B cell (primary cell): ENCODE data around the gene ANTXRL. TPM values are rescaled to one million over a fixed set of nuclear protein-coding genes. Genes with fewer than 3 reads are reported as not detected.

Experiments used
- ATAC-seq: fragments of 200-7000 bp; cut with Tn5 transposase; one replicate; pipeline ENCODE4 v1.10.0; 2021; ENCODE audit warnings: low read depth, mild to moderate bottlenecking, moderate number of reproducible peaks, moderate library complexity
- CTCF ChIA-PET: fragments of 350-600 bp; sonication (Branson Sonifier 250); formaldehyde crosslinking; loops from one replicate; lab custom pipeline; 2021; ENCODE audit warnings: antibody characterized with exemption, inconsistent platforms; lab: Charles Lee
- POLR2A ChIA-PET: fragments of 350-600 bp; sonication (Branson Sonifier 250); formaldehyde crosslinking; loops from one replicate; lab custom pipeline; 2021; ENCODE audit warnings: antibody characterized with exemption; lab: Charles Lee
- DNase-seq: peaks from one replicate; pipeline ENCODE4 v3.0.0; 2013
- H2AFZ ChIP-seq: 2 replicates; pipeline ENCODE4 v1.6.1; 2012; ENCODE audit warnings: mild to moderate bottlenecking, low read depth, low read length; ENCODE audit not compliant: insufficient read depth, poor library complexity, severe bottlenecking
- H3K27ac ChIP-seq, 2 donors: 1 replicate in 1 of 2; 2 replicates in 1 of 2; pipeline ENCODE4 v1.5.1; 2012 to 2013; ENCODE audit warnings: low read length in 2 of 2, mild to moderate bottlenecking in 2 of 2, moderate library complexity in 1 of 2
- H3K27me3 ChIP-seq, 4 experiments: fragments of 200-600 bp in 1 of 4; sonication (generic) in 1 of 4; replicated peaks in 1 of 4; 1 replicate in 2 of 4; 2 replicates in 2 of 4; pipeline versions ENCODE4 v1.6.1 to v1.7.0; 2013 to 2016; ENCODE audit warnings: low read length in 3 of 4, mild to moderate bottlenecking in 2 of 4, mixed read lengths in 1 of 4, moderate library complexity in 1 of 4; ENCODE audit not compliant: insufficient read depth in 4 of 4, control insufficient read depth in 3 of 4; ENCODE audit errors: control extremely low read depth in 1 of 4
- H3K36me3 ChIP-seq, 2 experiments: replicated peaks in 1 of 2; 1 replicate in 1 of 2; 2 replicates in 1 of 2; pipeline versions ENCODE4 v1.6.1 to v1.7.1; 2013; ENCODE audit warnings: low read length in 1 of 2; ENCODE audit not compliant: insufficient read depth in 2 of 2, control insufficient read depth in 1 of 2; ENCODE audit errors: control extremely low read depth in 1 of 2, extremely low read depth in 1 of 2
- H3K4me1 ChIP-seq, 2 donors: fragments of 200-600 bp in 1 of 2; sonication (generic) in 1 of 2; 1 replicate in 1 of 2; 2 replicates in 1 of 2; pipeline versions ENCODE4 v1.5.1 to v1.6.1; 2013 to 2017; ENCODE audit warnings: low read length in 2 of 2; ENCODE audit not compliant: control insufficient read depth in 2 of 2, insufficient read depth in 2 of 2
- H3K4me2 ChIP-seq: replicated peaks from 2 replicates; pipeline ENCODE3; 2012; ENCODE audit warnings: mild to moderate bottlenecking, low read depth, low read length; ENCODE audit not compliant: poor library complexity, severe bottlenecking
- H3K4me3 ChIP-seq, 5 experiments: fragments of 200-600 bp in 1 of 5; sonication (generic) in 1 of 5; 1 replicate in 3 of 5; 2 replicates in 2 of 5; pipeline versions ENCODE4 v1.5.1 to v1.7.0; 2011 to 2016; ENCODE audit warnings: low read length in 4 of 5, mild to moderate bottlenecking in 4 of 5, low read depth in 2 of 5, control low read depth in 1 of 5, moderate library complexity in 1 of 5; ENCODE audit not compliant: insufficient read depth in 1 of 5; ENCODE audit errors: control extremely low read depth in 1 of 5, extremely low read depth in 1 of 5
- H3K79me2 ChIP-seq: fragments of 200-600 bp; sonication (generic); one replicate; pipeline ENCODE4 v1.6.0; 2016; ENCODE audit warnings: low read length; ENCODE audit not compliant: control insufficient read depth, insufficient read depth
- H3K9ac ChIP-seq: fragments of 200-600 bp; sonication (generic); 2 replicates; pipeline ENCODE4 v1.6.1; 2017; ENCODE audit warnings: mild to moderate bottlenecking, low read length, moderate library complexity
- H3K9me3 ChIP-seq, 3 donors: one replicate each; pipeline versions ENCODE4 v1.6.1 to v1.7.1; 2013; ENCODE audit warnings: low read length in 2 of 3; ENCODE audit not compliant: control insufficient read depth in 2 of 3, insufficient read depth in 1 of 3; ENCODE audit errors: control extremely low read depth in 1 of 3
- H4K20me1 ChIP-seq: 2 replicates; pipeline ENCODE4 v1.6.0; 2012; ENCODE audit warnings: mild to moderate bottlenecking, low read length; ENCODE audit not compliant: insufficient read depth, control insufficient read depth, poor library complexity, severe bottlenecking
- H3K27ac Mint-ChIP-seq: one replicate; pipeline ENCODE4 v1.8.0; 2021; ENCODE audit warnings: mixed read lengths
- H3K27me3 Mint-ChIP-seq: one replicate; pipeline ENCODE4 v1.8.0; 2021; ENCODE audit warnings: mixed read lengths
- H3K4me1 Mint-ChIP-seq: one replicate; pipeline ENCODE4 v1.8.0; 2021; ENCODE audit warnings: mixed read lengths
- H3K4me3 Mint-ChIP-seq: one replicate; pipeline ENCODE4 v1.8.0; 2021; ENCODE audit warnings: mixed read lengths
- H3K9me3 Mint-ChIP-seq: one replicate; pipeline ENCODE4 v1.8.0; 2022; ENCODE audit warnings: mixed read lengths; ENCODE audit not compliant: insufficient read depth
- CTCF ChIP-seq: fragments of 200-600 bp; IDR thresholded peaks from one replicate; pipeline ENCODE4 v1.8.0; 2022; ENCODE audit warnings: antibody characterized with exemption, mild to moderate bottlenecking
- EZH2 ChIP-seq: IDR thresholded peaks from 2 replicates; pipeline ENCODE4 v1.6.1; 2012; ENCODE audit warnings: borderline replicate concordance, low read depth, mild to moderate bottlenecking, moderate library complexity, low read length; ENCODE audit not compliant: insufficient read depth, poor library complexity, severe bottlenecking
- WGBS: methylation state at CpG from one replicate; pipeline ENCODE4 v1.1.5; 2013; ENCODE audit warnings: missing lambda C conversion rate; ENCODE audit not compliant: insufficient coverage; 5-methylcytosine and 5-hydroxymethylcytosine counted together
- intact Hi-C: fragments of 100-400 bp; cut with micrococcal nuclease; formaldehyde crosslinking; loops from one replicate; pipeline ENCODE4 v1.10.0; 2022
- polyA plus RNA-seq: library from polyadenylated mRNA; depleted of rRNA; stranded (reverse); fragments of >200 nt; gene quantifications from 2 replicates; pipeline ENCODE4 v1.2.3, GENCODE V29; 2012
- total RNA-seq, 2 donors: library from RNA; stranded (reverse); fragments of 120-200 nt in 1 of 2; gene quantifications; 1 replicate in 1 of 2; 2 replicates in 1 of 2; pipeline versions ENCODE4 v1.2.3 to v1.2.4, GENCODE V29; 2013 to 2022

The ANTXRL gene
- total and polyA plus RNA-seq, 2 donors (not counting 1 experiment from before 2014, with no cell fraction given): not detected

- WGBS: 96% methylated on average over 3 of the region's 4 CpGs
- no peak overlapping the region for H3K27ac Mint-ChIP-seq
- no peak for ATAC-seq
These were observed 32.0 kb downstream of the ANTXRL start for GRCh38 chr10:46318799-46319198.

GRCh38 chr10:46319389-46319788, 32.6 kb downstream of the ANTXRL start:
- no peak overlapping the region for H2AFZ ChIP-seq
- DNase-seq: no peak
- no peak overlapping the region for H3K4me3 Mint-ChIP-seq
- POLR2A ChIA-PET: no interaction called here
- no peak overlapping the region for H3K9ac ChIP-seq
- no peaks in the 10 kb centered on the region for H3K79me2 ChIP-seq
- H3K27me3 Mint-ChIP-seq: peaks cover 11% of the 10 kb centered on the region
- no peaks in the 10 kb centered on the region for H3K9me3 ChIP-seq
- H3K4me1 Mint-ChIP-seq: no peaks in the 10 kb centered on the region
- H3K36me3 ChIP-seq: no peaks in the 10 kb centered on the region
- no peaks in the 10 kb centered on the region for H4K20me1 ChIP-seq
- CTCF ChIA-PET: no interaction called here
- TF ChIP-seq CTCF (no peak), EZH2 (no peak)
- no peaks in the 10 kb centered on the region for H3K4me1 ChIP-seq
- no peak for ATAC-seq
- H3K4me3 ChIP-seq: no peak overlapping the region
- no peaks in the 10 kb centered on the region for H3K27me3 ChIP-seq
- intact Hi-C loops: no loop called here
- no peak overlapping the region for H3K27ac Mint-ChIP-seq
- H3K4me2 ChIP-seq: no peak overlapping the region
- H3K27ac ChIP-seq: no peak overlapping the region
- no peaks in the 10 kb centered on the region for H3K9me3 Mint-ChIP-seq
- no CpG with 5 or more reads among the region's 3 CpGs for WGBS

More at GRCh38 chr10:46318799-46319198, 32.0 kb downstream of the ANTXRL start:
- no peak overlapping the region for H3K4me2 ChIP-seq
- H3K9me3 ChIP-seq: no peaks in the 10 kb centered on the region
- CTCF ChIA-PET: no interaction called here
- no peak overlapping the region for H3K4me3 Mint-ChIP-seq
- no peak overlapping the region for H3K27ac ChIP-seq
- no peaks in the 10 kb centered on the region for H3K9me3 Mint-ChIP-seq
- TF ChIP-seq CTCF: no peak
- TF ChIP-seq EZH2: no peak
- H2AFZ ChIP-seq: no peak overlapping the region
- H3K4me3 ChIP-seq: no peak overlapping the region
- DNase-seq: no peak
- H3K4me1 ChIP-seq: no peaks in the 10 kb centered on the region
- no peak overlapping the region for H3K9ac ChIP-seq
- H3K4me1 Mint-ChIP-seq: no peaks in the 10 kb centered on the region
- no peaks in the 10 kb centered on the region for H3K36me3 ChIP-seq
- POLR2A ChIA-PET: no interaction called here
- no peaks in the 10 kb centered on the region for H3K79me2 ChIP-seq
- peaks cover 11% of the 10 kb centered on the region for H3K27me3 Mint-ChIP-seq
- H4K20me1 ChIP-seq: no peaks in the 10 kb centered on the region
- intact Hi-C loops: no loop called here
- no peaks in the 10 kb centered on the region for H3K27me3 ChIP-seq
